Stimulated activated CD4-positive, alpha-beta T cell treated with anti-CD3 and anti-CD28 coated beads, TNF-alpha, amount 100 ng/mL, for 48 hours (primary cell): ENCODE data around the gene CAMKK2.
"Not testable (repeated sequence)": the region's sequence is repeated elsewhere in the genome, so short reads cannot be mapped to it uniquely, and the experiment has no call there.

Experiments
- DNase-seq, 3 donors: peaks; one replicate each; pipeline ENCODE4 v3.0.0-alpha.2; 2020; ENCODE audit warnings: low read depth in 3 of 3

CAMKK2 gene

GRCh38 chr12:121246893-121247557, 49.5 kb downstream of the CAMKK2 start:
- no peak for DNase-seq

GRCh38 chr12:121245951-121246350, 50.6 kb downstream of the CAMKK2 start:
- no peak for DNase-seq

GRCh38 chr12:121245031-121245430, 51.5 kb downstream of the CAMKK2 start:
- no peak for DNase-seq

- no peak for DNase-seq
Measured at GRCh38 chr12:121241156-121241970, 55.1 kb downstream of the CAMKK2 start.

GRCh38 chr12:121240484-121241101, 55.9 kb downstream of the CAMKK2 start:
- peak; percentile 48 to 62 (median 60) for DNase-seq

- DNase-seq: no peak
Measured at GRCh38 chr12:121240062-121240420, 56.5 kb downstream of the CAMKK2 start.

GRCh38 chr12:121239351-121240061, 57.0 kb downstream of the CAMKK2 start:
- DNase-seq: no peak

- DNase-seq: no peak
Measured at GRCh38 chr12:121238604-121239350, 57.7 kb downstream of the CAMKK2 start.

- no peak for DNase-seq
Measured at GRCh38 chr12:121238086-121238485, 58.4 kb downstream of the CAMKK2 start.

- DNase-seq: no peak
Measured at GRCh38 chr12:121237415-121237814, 59.1 kb downstream of the CAMKK2 start.

GRCh38 chr12:121236776-121237175, 59.7 kb downstream of the CAMKK2 start:
- DNase-seq: no peak

GRCh38 chr12:121233628-121234020, 62.9 kb downstream of the CAMKK2 start:
- DNase-seq: no peak

GRCh38 chr12:121232977-121233627, 63.4 kb downstream of the CAMKK2 start:
- no peak for DNase-seq

GRCh38 chr12:121232163-121232562, 64.3 kb downstream of the CAMKK2 start:
- no peak for DNase-seq

GRCh38 chr12:121230538-121230907, 66.0 kb downstream of the CAMKK2 start:
- DNase-seq: no peak

- DNase-seq: peak in 2 of 3 donors; percentile 31 to 60
Measured at GRCh38 chr12:121229826-121230537, 66.5 kb downstream of the CAMKK2 start.

- DNase-seq: no peak
Measured at GRCh38 chr12:121228919-121229665, 67.4 kb downstream of the CAMKK2 start.

GRCh38 chr12:121227294-121227693, 69.2 kb downstream of the CAMKK2 start:
- no peak for DNase-seq

GRCh38 chr12:121226871-121227270, 69.6 kb downstream of the CAMKK2 start:
- DNase-seq: not testable (repeated sequence)

GRCh38 chr12:121226399-121226798, 70.1 kb downstream of the CAMKK2 start:
- DNase-seq: no peak
